HepG2 (cell line): ENCODE data around the gene LTC4S. TPM values are rescaled to one million over a fixed set of nuclear protein-coding genes. Genes with fewer than 3 reads are reported as not detected.
A peak's percentile ranks its signal among the peaks of the same experiment; 100 is the strongest.

ENCODE experiments used
- ARID4A ChIP-seq: sonication (generic); formaldehyde crosslinking; IDR thresholded peaks from 2 replicates; pipeline ENCODE4 v1.5.0; 2020; ENCODE audit warnings: mild to moderate bottlenecking, missing genetic modification reagents, borderline replicate concordance
- CAMTA2 ChIP-seq: sonication (generic); formaldehyde crosslinking; IDR thresholded peaks from 2 replicates; pipeline ENCODE4 v1.4.0; 2020; ENCODE audit warnings: mild to moderate bottlenecking, missing genetic modification reagents, borderline replicate concordance
- CHCHD3 ChIP-seq: sonication (generic); formaldehyde crosslinking; IDR thresholded peaks from 2 replicates; pipeline ENCODE4 v1.8.0; 2022; ENCODE audit warnings: mild to moderate bottlenecking, missing genetic modification reagents, moderate library complexity
- ELF4 ChIP-seq: sonication (generic); formaldehyde crosslinking; IDR thresholded peaks from 2 replicates; pipeline ENCODE4 v1.5.0; 2020; ENCODE audit warnings: missing genetic modification reagents, mild to moderate bottlenecking, moderate library complexity, borderline replicate concordance
- NCOA1 ChIP-seq: sonication (generic); formaldehyde crosslinking; IDR thresholded peaks from 2 replicates; pipeline ENCODE4 v1.9.0; 2021; ENCODE audit warnings: missing genetic modification reagents
- PAXIP1 ChIP-seq: sonication (generic); formaldehyde crosslinking; conservative IDR thresholded peaks from 2 replicates; pipeline ENCODE4 v1.4.0; 2020; ENCODE audit warnings: mild to moderate bottlenecking, missing genetic modification reagents, moderate library complexity
- PHF21A ChIP-seq: sonication (generic); formaldehyde crosslinking; IDR thresholded peaks from 2 replicates; pipeline ENCODE4 v1.5.0; 2020; ENCODE audit warnings: mild to moderate bottlenecking, missing genetic modification reagents
- RAD51 ChIP-seq: fragments of 450-650 bp; IDR thresholded peaks from 2 replicates; pipeline ENCODE4 v1.6.1; 2016; ENCODE audit warnings: borderline replicate concordance
- RARA ChIP-seq: IDR thresholded peaks from 2 replicates; pipeline ENCODE4 v1.6.1; 2016; ENCODE audit warnings: missing genetic modification reagents, missing compliant biosample characterization
- SOX13 ChIP-seq, 3 experiments: fragments of 450-650 bp in 1 of 3; sonication (generic) in 1 of 3; formaldehyde crosslinking in 1 of 3; IDR thresholded peaks in 2 of 3; conservative IDR thresholded peaks in 1 of 3; 2 replicates each; pipeline versions ENCODE4 v1.5.0 to v1.6.1; 2016 to 2020; ENCODE audit warnings: antibody characterized with exemption in 1 of 3, mild to moderate bottlenecking in 1 of 3, missing compliant biosample characterization in 1 of 3, missing genetic modification reagents in 1 of 3, moderate library complexity in 1 of 3
- TBL1XR1 ChIP-seq: fragments of 150-350 bp; IDR thresholded peaks from 2 replicates; pipeline ENCODE4 v1.6.1; 2014; ENCODE audit warnings: borderline replicate concordance, low read length; ENCODE audit not compliant: partially characterized antibody
- ZNF24 ChIP-seq: fragments of 450-650 bp; IDR thresholded peaks from 2 replicates; pipeline ENCODE4 v1.6.1; 2017; ENCODE audit warnings: antibody characterized with exemption, mild to moderate bottlenecking
- ZNF333 ChIP-seq: sonication (generic); formaldehyde crosslinking; IDR thresholded peaks from 2 replicates; pipeline ENCODE4 v1.4.0; 2020; ENCODE audit warnings: mild to moderate bottlenecking, missing genetic modification reagents, borderline replicate concordance
- ZNF33B ChIP-seq: sonication (generic); formaldehyde crosslinking; IDR thresholded peaks from 2 replicates; pipeline ENCODE4 v1.5.1; 2020; ENCODE audit warnings: mild to moderate bottlenecking, missing genetic modification reagents
- ZNF44 ChIP-seq: sonication (generic); formaldehyde crosslinking; IDR thresholded peaks from 2 replicates; pipeline ENCODE4 v1.5.1; 2020; ENCODE audit warnings: mild to moderate bottlenecking, missing genetic modification reagents
- ZNF512 ChIP-seq: sonication (generic); formaldehyde crosslinking; IDR thresholded peaks from 2 replicates; pipeline ENCODE4 v1.4.0; 2020; ENCODE audit warnings: mild to moderate bottlenecking, missing genetic modification reagents
- ZNF556 ChIP-seq: sonication (generic); formaldehyde crosslinking; IDR thresholded peaks from 2 replicates; pipeline ENCODE4 v1.4.0; 2020; ENCODE audit warnings: mild to moderate bottlenecking, missing genetic modification reagents, borderline replicate concordance
- ZNF580 ChIP-seq: IDR thresholded peaks from 2 replicates; pipeline ENCODE4 v1.6.1; 2016; ENCODE audit warnings: low read depth, borderline replicate concordance
- ZNF737 ChIP-seq: sonication (generic); formaldehyde crosslinking; IDR thresholded peaks from 2 replicates; pipeline ENCODE4 v1.5.0; 2020; ENCODE audit warnings: missing genetic modification reagents, mild to moderate bottlenecking, borderline replicate concordance
- ZNF788 ChIP-seq: sonication (generic); formaldehyde crosslinking; IDR thresholded peaks from 2 replicates; pipeline ENCODE4 v1.5.0; 2020; ENCODE audit warnings: mild to moderate bottlenecking, missing genetic modification reagents, borderline replicate concordance
- polyA plus RNA-seq, 8 experiments: library from polyadenylated mRNA; depleted of rRNA in 3 of 8; stranded (reverse) in 7 of 8; unstranded in 1 of 8; fragments of >200 nt; fragmentation: Illumina TruSeq in 4 of 8; extraction: Trizol in 4 of 8; gene quantifications; 2 replicates each; pipeline versions ENCODE4 v1.2.1 to v1.2.3, GENCODE V29; 2011 to 2016; ENCODE audit warnings: low read depth in 4 of 8, missing spikeins in 1 of 8, mixed read lengths in 1 of 8; ENCODE audit not compliant: insufficient read depth in 1 of 8
- total RNA-seq, 5 experiments: library from RNA; depleted of rRNA; stranded (reverse); fragments of >200 nt; fragmentation: Illumina TruSeq; extraction: Trizol; gene quantifications; 2 replicates each; pipeline ENCODE4 v1.2.3, GENCODE V29; 2016; ENCODE audit warnings: low read depth in 1 of 5

Gene LTC4S
- total and polyA plus RNA-seq, 2 of the 13 experiments (the other 11 are each of a cell fraction or from before 2014, with no cell fraction given), result 0.35 TPM; not detected in 1

- TF ChIP-seq ZNF512 (CRISPR knock-in tag) (no peak), ZNF788 (CRISPR knock-in tag) (no peak), ELF4 (CRISPR knock-in tag) (no peak), TBL1XR1 (no peak), ARID4A (CRISPR knock-in tag) (peak; percentile 38; the same call in 1 of the 2 replicates), ZNF333 (CRISPR knock-in tag) (no peak), ZNF44 (CRISPR knock-in tag) (no peak), ZNF33B (CRISPR knock-in tag) (no peak), ZNF556 (no peak; the same call in 1 of the 2 replicates), NCOA1 (CRISPR knock-in tag) (no peak), CHCHD3 (CRISPR knock-in tag) (no peak), PHF21A (CRISPR knock-in tag) (peak; percentile 86; the same call in 1 of the 2 replicates), ZNF24 (no peak), ZNF737 (CRISPR knock-in tag) (no peak), CAMTA2 (CRISPR knock-in tag) (no peak), RAD51 (no peak), PAXIP1 (CRISPR knock-in tag) (peak; percentile 87), SOX13 (IDR thresholded peaks at IDR 0.05) (peak; percentile 61; the same call in 1 of the 2 replicates), SOX13 (CRISPR knock-in tag; conservative IDR thresholded peaks at IDR 0.05 in 1 of 2, IDR thresholded peaks at IDR 0.05 in 1 of 2) (peak in 1 of 2 experiments; percentile 94; a peak in 2 of 4 replicates), ZNF580 (CRISPR knock-in tag) (0 out of 2 replicates have a peak, but pooled peaks have one; percentile 49), RARA (CRISPR knock-in tag) (peak; percentile 71)
Observed at GRCh38 chr5:179755022-179755421, 38.8 kb upstream of the LTC4S start (continued).
